Smooth muscle cell (in vitro differentiated cells): Measurements from ENCODE around the gene NEK7. TPM values are rescaled to one million over a fixed set of nuclear protein-coding genes. Genes with fewer than 3 reads are reported as not detected.

Source experiments
- DNase-seq: peaks from one replicate; lab custom pipeline; 2025; ENCODE audit not compliant: unreplicated experiment; lab: John Stamatoyannopoulos, UW
- H2AFZ ChIP-seq: fragments of 200-600 bp; sonication (generic); 2 replicates; pipeline ENCODE4 v1.6.0; 2016; ENCODE audit warnings: antibody characterized with exemption, low read depth, mild to moderate bottlenecking
- H3F3A ChIP-seq: fragments of 200-600 bp; sonication (generic); 2 replicates; pipeline ENCODE4 v1.6.0; 2017; ENCODE audit warnings: antibody characterized with exemption, low read depth
- H3K27ac ChIP-seq: fragments of 200-600 bp; sonication (generic); 2 replicates; pipeline ENCODE4 v1.5.1; 2016; ENCODE audit warnings: low read depth, mild to moderate bottlenecking
- H3K27me3 ChIP-seq: fragments of 200-600 bp; sonication (generic); 2 replicates; pipeline ENCODE4 v1.6.1; 2016; ENCODE audit warnings: low read depth, mild to moderate bottlenecking
- H3K36me3 ChIP-seq: fragments of 200-600 bp; sonication (generic); 2 replicates; pipeline ENCODE4 v1.5.1; 2016; ENCODE audit warnings: low read depth
- H3K4me1 ChIP-seq: fragments of 200-600 bp; sonication (generic); 2 replicates; pipeline ENCODE4 v1.5.1; 2016; ENCODE audit warnings: low read depth
- H3K4me2 ChIP-seq: fragments of 200-600 bp; sonication (generic); 2 replicates; pipeline ENCODE4 v1.6.0; 2016; ENCODE audit warnings: mild to moderate bottlenecking
- H3K4me3 ChIP-seq: fragments of 200-600 bp; sonication (generic); 2 replicates; pipeline ENCODE4 v1.5.1; 2016; ENCODE audit warnings: mild to moderate bottlenecking
- H3K79me2 ChIP-seq: fragments of 200-600 bp; sonication (generic); 2 replicates; pipeline ENCODE4 v1.6.0; 2016; ENCODE audit warnings: low read depth, mild to moderate bottlenecking
- H3K9ac ChIP-seq: fragments of 200-600 bp; sonication (generic); 2 replicates; pipeline ENCODE4 v1.6.0; 2016; ENCODE audit warnings: low read depth
- H3K9me3 ChIP-seq: fragments of 200-600 bp; sonication (generic); replicated peaks from 2 replicates; pipeline ENCODE4 v1.5.1; 2016; ENCODE audit warnings: low read depth
- H4K20me1 ChIP-seq: fragments of 200-600 bp; sonication (generic); 2 replicates; pipeline ENCODE4 v1.6.0; 2016; ENCODE audit warnings: low read depth
- CTCF ChIP-seq: fragments of 200-600 bp; sonication (generic); IDR thresholded peaks from 2 replicates; pipeline ENCODE4 v1.5.1; 2017; ENCODE audit warnings: borderline replicate concordance, mild to moderate bottlenecking, antibody characterized with exemption; ENCODE audit not compliant: insufficient read depth, poor library complexity, severe bottlenecking
- WGBS: methylation state at CpG from one replicate; pipeline ENCODE4 v1.1.7; 2016; ENCODE audit warnings: low lambda C conversion rate; 5-methylcytosine and 5-hydroxymethylcytosine counted together
- polyA plus RNA-seq: library from polyadenylated mRNA; unstranded; fragments of >200 nt; fragmentation: Nextera tagmentation; extraction: Ambion mirVana; gene quantifications from 2 replicates; pipeline ENCODE4 v1.2.1, GENCODE V29; 2016
- total RNA-seq: library from RNA; depleted of rRNA; stranded (reverse); fragments of >200 nt; gene quantifications from 2 replicates; pipeline ENCODE4 v1.2.3, GENCODE V29; 2014

The NEK7 gene
- total and polyA plus RNA-seq, 2 experiments from 2014 or later = 26.1 to 141 TPM

GRCh38 chr1:198205016-198205684 lies 48.4 kb downstream of the NEK7 start:
- H3K27me3 ChIP-seq = no peaks in the 10 kb centered on the region
- H3K27ac ChIP-seq = no peak overlapping the region
- no peaks in the 10 kb centered on the region for H3K36me3 ChIP-seq
- H2AFZ ChIP-seq = no peak overlapping the region
- peaks cover 97% of the 10 kb centered on the region for H3K79me2 ChIP-seq
- no peak overlapping the region for H3K4me2 ChIP-seq
- peaks cover 77% of the 10 kb centered on the region for H4K20me1 ChIP-seq
- TF ChIP-seq CTCF = no peak
- peaks cover 4% of the 10 kb centered on the region for H3F3A ChIP-seq
- no peak overlapping the region for H3K9ac ChIP-seq
- no peak overlapping the region for H3K4me3 ChIP-seq
- 96% methylated on average over 5 of the region's 5 CpGs for WGBS
- H3K9me3 ChIP-seq = no peaks in the 10 kb centered on the region
- DNase-seq = no peak
- no peaks in the 10 kb centered on the region for H3K4me1 ChIP-seq

GRCh38 chr1:198206292-198206691 lies 49.5 kb downstream of the NEK7 start:
- Histone ChIP-seq H3K79me2 (peaks cover 91% of the 10 kb centered on the region), H2AFZ (no peak overlapping the region), H3K9ac (no peak overlapping the region), H3K9me3 (no peaks in the 10 kb centered on the region), H3F3A (peaks cover 4% of the 10 kb centered on the region), H3K27me3 (no peaks in the 10 kb centered on the region), H3K27ac (no peak overlapping the region), H3K4me3 (no peak overlapping the region), H3K36me3 (no peaks in the 10 kb centered on the region), H3K4me2 (no peak overlapping the region), H4K20me1 (peaks cover 66% of the 10 kb centered on the region), H3K4me1 (no peaks in the 10 kb centered on the region)
- WGBS = 93% methylated on average over 3 of the region's 3 CpGs
- DNase-seq = no peak
- TF ChIP-seq CTCF = no peak

GRCh38 chr1:198211696-198212095 lies 54.9 kb downstream of the NEK7 start:
- H2AFZ ChIP-seq = no peak overlapping the region
- WGBS = 98% methylated on average over 11 of the region's 11 CpGs
- H3K27me3 ChIP-seq = no peaks in the 10 kb centered on the region
- DNase-seq = no peak
- peaks cover 17% of the 10 kb centered on the region for H3K36me3 ChIP-seq
- H3K27ac ChIP-seq = no peak overlapping the region
- H3K4me3 ChIP-seq = no peak overlapping the region
- H3K79me2 ChIP-seq = peaks cover 55% of the 10 kb centered on the region
- H3K9ac ChIP-seq = no peak overlapping the region
- H3F3A ChIP-seq = no peaks in the 10 kb centered on the region
- H3K4me2 ChIP-seq = no peak overlapping the region
- H3K9me3 ChIP-seq = no peaks in the 10 kb centered on the region
- no peaks in the 10 kb centered on the region for H3K4me1 ChIP-seq
- no peak for TF ChIP-seq CTCF
- H4K20me1 ChIP-seq = peaks cover 18% of the 10 kb centered on the region

GRCh38 chr1:198212126-198212525 lies 55.3 kb downstream of the NEK7 start:
- no peak overlapping the region for H2AFZ ChIP-seq
- 98% methylated on average over 8 of the region's 8 CpGs for WGBS

More at GRCh38 chr1:198212126-198212525, 55.3 kb downstream of the NEK7 start:
- Histone ChIP-seq H3K27me3 (no peaks in the 10 kb centered on the region), H3K27ac (no peak overlapping the region), H3K4me3 (no peak overlapping the region), H3K4me2 (no peak overlapping the region), H3K9ac (no peak overlapping the region), H3K4me1 (no peaks in the 10 kb centered on the region), H3K79me2 (peaks cover 53% of the 10 kb centered on the region), H3F3A (no peaks in the 10 kb centered on the region), H4K20me1 (peaks cover 14% of the 10 kb centered on the region), H3K9me3 (no peaks in the 10 kb centered on the region), H3K36me3 (peaks cover 17% of the 10 kb centered on the region)
- no peak for DNase-seq
- TF ChIP-seq CTCF = no peak
